C4-2B (cell line): Measurements from ENCODE around the gene KCNMA1.

Experiments
- H3K27ac ChIP-seq: fragments of 450-650 bp; 2 replicates; pipeline ENCODE4 v1.5.1; 2017
- CTCF ChIP-seq: fragments of 450-650 bp; conservative IDR thresholded peaks from 2 replicates; pipeline ENCODE4 v1.5.1; 2017; ENCODE audit warnings: mild to moderate bottlenecking
- ZFX ChIP-seq: fragments of 450-650 bp; IDR thresholded peaks from 2 replicates; pipeline ENCODE4 v1.6.1; 2017

KCNMA1 gene

GRCh38 chr10:77139252-77140160, 498.1 kb downstream of the KCNMA1 start:
- no peak overlapping the region for H3K27ac ChIP-seq
- TF ChIP-seq ZFX: no peak
- TF ChIP-seq CTCF: no peak

GRCh38 chr10:77138541-77138940, 499.1 kb downstream of the KCNMA1 start:
- no peak overlapping the region for H3K27ac ChIP-seq
- no peak for TF ChIP-seq ZFX
- no peak for TF ChIP-seq CTCF

- TF ChIP-seq CTCF: no peak
- no peak for TF ChIP-seq ZFX
- no peak overlapping the region for H3K27ac ChIP-seq
Measured at GRCh38 chr10:77135555-77135954, 502.1 kb downstream of the KCNMA1 start.

GRCh38 chr10:77131214-77131613, 506.4 kb downstream of the KCNMA1 start:
- H3K27ac ChIP-seq: no peak overlapping the region
- TF ChIP-seq ZFX: no peak

GRCh38 chr10:77127243-77127642, 510.4 kb downstream of the KCNMA1 start:
- H3K27ac ChIP-seq: no peak overlapping the region
- TF ChIP-seq CTCF (no peak), ZFX (no peak)

GRCh38 chr10:77125231-77125630, 512.4 kb downstream of the KCNMA1 start:
- TF ChIP-seq CTCF: no peak
- TF ChIP-seq ZFX: no peak
- no peak overlapping the region for H3K27ac ChIP-seq

- TF ChIP-seq ZFX: no peak
- TF ChIP-seq CTCF: no peak
Measured at GRCh38 chr10:77123330-77123729, 514.3 kb downstream of the KCNMA1 start.

GRCh38 chr10:77121829-77122228, 515.8 kb downstream of the KCNMA1 start:
- TF ChIP-seq CTCF (no peak), ZFX (no peak)
- H3K27ac ChIP-seq: no peak overlapping the region

More at GRCh38 chr10:77123330-77123729, 514.3 kb downstream of the KCNMA1 start:
- H3K27ac ChIP-seq: no peak overlapping the region
